ENCODE data around the gene ST6GALNAC6. TPM values are rescaled to one million over a fixed set of nuclear protein-coding genes. Genes with fewer than 3 reads are reported as not detected.

The ST6GALNAC6 gene
- total and polyA plus RNA-seq, 2 of the 4 experiments (the other 2 are of a cell fraction) = 35.7 to 48.6 TPM

GRCh38 chr9:127855522-127855921 lies 43.9 kb downstream of the ST6GALNAC6 start:
- DNase-seq (no peak), ATAC-seq (ENCODE audit: low read depth) (no peak)
- intact Hi-C loops (cut with micrococcal nuclease) = no loop called here
- H3K36me3 ChIP-seq (ENCODE audit: control insufficient read depth, insufficient read depth, low read length) = peaks cover 7% of the 10 kb centered on the region
- peaks cover 0 to 34% of the 10 kb centered on the region in 2 experiments; a peak in 3 of 4 replicates for H3K79me1 ChIP-seq (ENCODE audit: low read depth in 1 of 2, low read length in 2 of 2)
- in situ Hi-C loops (cut with MboI; ENCODE audit: low sequenced_read_pairs) = no loop called here
- no peaks in the 10 kb centered on the region for H3K27me3 ChIP-seq (ENCODE audit: control insufficient read depth, insufficient read depth, low read length)
- H4K20me1 ChIP-seq (ENCODE audit: insufficient read depth, low read length) = no peaks in the 10 kb centered on the region
- no peak overlapping the region for H3K18ac ChIP-seq (ENCODE audit: low read depth, low read length)
- H2AK9ac ChIP-seq (replicated peaks; ENCODE audit: low read depth, low read length, poor library complexity) = no peak overlapping the region
- WGBS, 2 experiments (ENCODE audit: extremely low coverage in 2 of 2, insufficient read length in 1 of 2) = 92% methylated on average over 2 of the region's 5 CpGs; no CpG with 5 or more reads in 1 of the 2 experiments
- POLR2A ChIA-PET (ENCODE audit: unreplicated experiment) = interaction anchor here (0.6 to 1.6 kb wide), 2 partner anchors 16 to 17 kb away, joined by 4 to 6 read pairs; no protein-coding TSS in a partner anchor
- H3K4me2 ChIP-seq (ENCODE audit: low read depth, low read length) = no peak overlapping the region
- CTCF ChIA-PET = no interaction called here
- no peak overlapping the region; the same call in 1 of the 2 replicates for H3K4ac ChIP-seq (ENCODE audit: low read depth, low read length)
- dilution Hi-C loops (cut with HindIII; ENCODE audit: low sequenced_read_pairs, unreplicated experiment) = no loop called here
- H2BK120ac ChIP-seq (ENCODE audit: low read depth, low read length) = no peak overlapping the region
- no peak overlapping the region for H2BK20ac ChIP-seq (ENCODE audit: low read depth, low read length)
- no peak overlapping the region for H4K91ac ChIP-seq (ENCODE audit: insufficient read depth, low read depth, low read length)
- no TSS peak for BruUV-seq (replicated peaks)
- 0 out of 2 replicates have a peak overlapping the region, but pooled peaks have one; percentile 24 for H2AK5ac ChIP-seq (ENCODE audit: low read depth, low read length)
- peak overlapping the region; percentile 73; the same call in 1 of the 3 replicates for H2BK15ac ChIP-seq (ENCODE audit: low read depth, low read length)
- no peak overlapping the region for H2BK5ac ChIP-seq (ENCODE audit: low read depth, low read length, poor library complexity, severe bottlenecking)
- no peak overlapping the region for H4K5ac ChIP-seq (ENCODE audit: low read depth, low read length)
- H3K9me1 ChIP-seq (ENCODE audit: insufficient read depth, low read length) = peaks cover 12% of the 10 kb centered on the region
- no peak overlapping the region for H3K27ac ChIP-seq (ENCODE audit: insufficient read depth, low read length)
- peaks cover 11% of the 10 kb centered on the region for H3K4me1 ChIP-seq (ENCODE audit: control insufficient read depth, insufficient read depth, low read length)
- no peaks in the 10 kb centered on the region for H3K9me3 ChIP-seq (ENCODE audit: control insufficient read depth, insufficient read depth, low read length)
- no peak for TF ChIP-seq MXI1 (IDR thresholded peaks at IDR 0.05; ENCODE audit: borderline replicate concordance, low read depth, low read length)
- H3K23ac ChIP-seq (ENCODE audit: low read depth, low read length) = no peak overlapping the region
- no peak overlapping the region for H2AFZ ChIP-seq (replicated peaks; ENCODE audit: low read length, poor library complexity)
- H4K8ac ChIP-seq (ENCODE audit: low read depth in 2 of 2, low read length in 2 of 2) = peak overlapping the region in 1 of 2 experiments; percentile 92; a peak in 2 of 4 replicates
- H3K14ac ChIP-seq (replicated peaks; ENCODE audit: low read depth, low read length) = no peak overlapping the region
- H3K56ac ChIP-seq (ENCODE audit: extremely low read depth, insufficient read depth, low read length) = no peak overlapping the region
- no peak overlapping the region for H3K9ac ChIP-seq (ENCODE audit: low read depth, low read length)
- no peak overlapping the region for H3K4me3 ChIP-seq (ENCODE audit: insufficient read depth, low read depth, low read length)

All from IMR-90 (cell line).